Sciatic nerve (tissue), 2 donors: ENCODE measurements around the gene CPNE6. TPM values are rescaled to one million over a fixed set of nuclear protein-coding genes. Genes with fewer than 3 reads are reported as not detected.
"Not testable (repeated sequence)": the region's sequence is repeated elsewhere in the genome, so short reads cannot be mapped to it uniquely, and the experiment has no call there.

Experiments
- ATAC-seq: fragments of 200-7000 bp; cut with Tn5 transposase; one replicate; pipeline ENCODE4 v1.9.1; 2020; ENCODE audit warnings: mild to moderate bottlenecking, moderate library complexity
- DNase-seq: peaks from one replicate; pipeline ENCODE4 v3.0.0-alpha.2; 2020; ENCODE audit warnings: low spot score
- intact Hi-C: fragments of 100-400 bp; cut with DNase I; formaldehyde crosslinking; loops from one replicate; pipeline ENCODE4 v1.14.2; 2022
- total RNA-seq: library from RNA; stranded (reverse); fragmentation: NEBNext Ultra II Directional; extraction: Animal tissue kit (Norgen Biotek cat#: 25700); gene quantifications from one replicate; pipeline ENCODE4 v1.2.1, GENCODE V29; 2021
- donor health status: DM: no; HTN: no; CAD: no.
- donor health status: DM: no; HTN: no; CAD: no.

The CPNE6 gene
- total RNA-seq, 1 donor from 2014 or later, result not detected

DNA sequence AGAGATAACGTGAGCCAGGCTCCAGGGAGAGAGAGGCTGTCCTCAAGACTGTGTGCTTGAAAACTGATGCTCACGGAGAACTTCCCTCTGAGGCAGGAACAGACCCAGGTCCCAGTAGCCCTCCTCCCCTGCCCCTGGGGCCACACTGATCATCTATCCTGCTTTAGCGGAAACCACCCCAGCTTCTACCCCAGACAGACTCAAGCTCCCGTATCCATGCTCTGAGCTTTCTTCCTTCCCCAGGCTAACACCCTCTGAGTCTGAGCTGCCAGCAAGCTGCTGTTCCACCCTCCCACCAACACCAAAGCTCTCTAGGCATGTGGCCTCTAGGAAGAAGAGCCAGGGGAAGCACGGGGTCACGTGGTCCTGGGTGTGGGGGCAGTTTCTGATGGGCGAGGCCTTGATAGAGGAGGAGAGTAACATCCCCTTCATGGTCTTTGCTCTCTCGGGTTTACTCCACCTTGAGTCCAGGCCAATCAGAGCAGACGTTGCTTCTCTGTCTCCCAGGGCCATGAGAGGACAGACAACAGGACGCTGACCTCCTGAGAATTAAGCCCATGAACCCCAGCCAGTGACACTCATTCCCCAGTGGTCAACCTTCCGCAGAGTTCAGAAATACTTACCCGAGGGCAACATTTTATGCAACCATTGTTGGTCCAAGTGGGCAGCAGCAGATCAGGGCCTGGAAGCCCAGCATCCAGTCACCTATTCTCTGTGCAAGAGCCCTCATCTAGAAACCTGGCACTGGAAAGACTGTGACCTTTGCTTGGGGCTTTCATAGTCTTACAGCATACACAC lies 24.1 kb downstream of the CPNE6 start:
- intact Hi-C loops, result loop anchor here (5.0 kb wide), 1 partner anchor 38 kb away; no protein-coding TSS in a partner anchor
- no peak for DNase-seq
- ATAC-seq, result peak; percentile 19

GRCh38 chr14:24096545-24097181 lies 25.3 kb downstream of the CPNE6 start:
- no peak for DNase-seq
- intact Hi-C loops, result loop anchor here (5.0 kb wide), 1 partner anchor 39 kb away; no protein-coding TSS in a partner anchor
- ATAC-seq, result no peak

GRCh38 chr14:24098229-24098926 lies 27.0 kb downstream of the CPNE6 start:
- ATAC-seq (no peak), DNase-seq (no peak)
- intact Hi-C loops, result loop anchor here (5.0 kb wide), 1 partner anchor 41 kb away; no protein-coding TSS in a partner anchor

DNA sequence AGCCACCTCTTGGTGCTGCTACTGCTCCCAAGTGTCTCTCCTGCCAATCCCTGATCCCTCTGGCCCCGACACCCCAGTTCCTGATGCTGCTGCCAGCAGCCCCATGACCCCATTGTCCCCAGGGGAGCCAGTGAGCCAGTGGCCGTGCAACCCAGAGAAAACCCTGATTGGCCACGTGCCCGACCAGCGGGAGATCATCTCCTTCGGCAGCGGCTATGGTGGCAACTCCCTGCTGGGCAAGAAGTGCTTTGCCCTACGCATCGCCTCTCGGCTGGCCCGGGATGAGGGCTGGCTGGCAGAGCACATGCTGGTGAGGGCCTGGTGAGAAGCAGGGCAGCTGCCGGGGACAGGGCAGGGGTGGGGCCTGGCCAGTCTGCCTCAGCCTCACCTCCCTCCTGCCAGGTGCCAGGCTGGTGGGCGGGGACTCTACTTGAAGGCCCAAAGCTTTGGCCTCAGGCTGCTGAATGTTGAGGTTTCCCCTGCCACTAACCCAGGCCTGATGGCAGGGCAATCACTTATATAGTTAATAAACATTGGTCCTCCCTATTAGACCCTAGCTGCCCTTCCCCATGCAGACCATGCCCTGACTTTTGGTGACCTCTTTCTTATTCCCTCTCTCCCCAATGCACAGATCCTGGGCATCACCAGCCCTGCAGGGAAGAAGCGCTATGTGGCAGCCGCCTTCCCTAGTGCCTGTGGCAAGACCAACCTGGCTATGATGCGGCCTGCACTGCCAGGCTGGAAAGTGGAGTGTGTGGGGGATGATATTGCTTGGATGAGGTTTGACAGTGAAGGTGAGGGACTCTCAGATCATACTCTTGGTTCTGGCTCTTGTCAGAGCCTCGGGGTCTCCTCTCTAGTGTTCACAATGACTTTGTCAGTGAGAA lies 27.8 kb downstream of the CPNE6 start:
- intact Hi-C loops, result loop anchor here (5.0 kb wide), 1 partner anchor 42 kb away; no protein-coding TSS in a partner anchor
- ATAC-seq (no peak), DNase-seq (no peak)

- DNase-seq (no peak), ATAC-seq (no peak)
- intact Hi-C loops, result no loop called here
Observed at GRCh38 chr14:24100197-24100981, 29.0 kb downstream of the CPNE6 start.

GRCh38 chr14:24100982-24101494 lies 29.7 kb downstream of the CPNE6 start:
- DNase-seq, result no peak
- ATAC-seq, result no peak
- intact Hi-C loops, result no loop called here

DNA sequence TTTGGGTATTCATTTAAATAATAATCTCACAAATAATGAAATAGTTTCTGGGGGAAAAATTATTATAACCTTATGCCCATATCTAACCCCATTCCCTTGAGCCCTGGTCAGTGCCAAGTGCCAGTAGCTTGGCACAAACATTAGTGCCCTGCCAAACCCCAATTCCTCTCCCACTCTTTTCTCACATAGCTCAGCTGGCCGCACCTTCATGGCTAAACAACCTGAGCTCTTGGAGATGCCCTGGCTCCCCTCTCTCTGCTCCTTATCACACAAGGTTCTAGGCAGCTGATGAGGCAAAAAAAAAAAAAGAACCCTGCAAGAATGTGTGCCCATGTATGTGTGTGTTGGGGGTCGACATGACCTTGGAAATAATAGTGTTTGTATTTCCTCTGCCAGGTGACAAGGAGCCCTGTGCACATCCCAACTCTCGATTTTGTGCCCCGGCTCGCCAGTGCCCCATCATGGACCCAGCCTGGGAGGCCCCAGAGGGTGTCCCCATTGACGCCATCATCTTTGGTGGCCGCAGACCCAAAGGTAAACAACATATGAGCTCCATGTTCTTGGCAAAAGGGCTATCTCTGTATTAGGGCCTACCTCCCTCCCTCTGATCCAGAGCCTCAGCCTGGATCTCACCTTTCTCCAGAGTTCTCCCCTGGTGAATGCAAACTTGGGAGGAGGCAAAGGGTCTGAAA lies 31.1 kb downstream of the CPNE6 start:
- DNase-seq (no peak), ATAC-seq (no peak)
- intact Hi-C loops, result no loop called here

- ATAC-seq (no peak), DNase-seq (no peak)
- intact Hi-C loops, result no loop called here
Observed at GRCh38 chr14:24103451-24103850, 32.1 kb downstream of the CPNE6 start.

GRCh38 chr14:24105609-24106239 lies 34.4 kb downstream of the CPNE6 start:
- DNase-seq, ATAC-seq, intact Hi-C loops: not testable (repeated sequence)

- no peak for DNase-seq
- ATAC-seq, result no peak
- intact Hi-C loops, result no loop called here
Observed at GRCh38 chr14:24106672-24107271, 35.4 kb downstream of the CPNE6 start.

GRCh38 chr14:24108336-24108874 lies 37.0 kb downstream of the CPNE6 start:
- intact Hi-C loops, result no loop called here
- no peak for ATAC-seq
- DNase-seq, result no peak

DNA sequence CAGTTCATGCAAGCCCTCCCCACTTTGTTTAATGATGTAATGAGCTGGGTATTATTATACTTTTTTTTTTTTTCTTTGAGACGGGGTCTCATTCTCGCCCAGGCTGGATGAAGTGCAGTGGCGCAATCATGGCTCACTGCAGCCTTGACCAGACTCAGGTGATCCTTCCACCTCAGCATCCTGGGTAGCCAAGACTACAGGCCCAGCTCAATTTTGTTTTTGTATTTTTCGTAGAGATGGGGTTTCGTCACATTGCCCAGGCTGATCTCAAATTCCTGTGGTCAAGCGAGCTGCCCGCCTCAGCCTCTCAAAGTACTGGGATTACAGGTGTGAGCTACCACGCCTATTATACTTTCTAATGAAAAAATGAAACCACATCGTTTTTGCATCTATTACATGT lies 38.7 kb downstream of the CPNE6 start:
- ATAC-seq (no peak), DNase-seq (no peak)
- intact Hi-C loops, result no loop called here

- ATAC-seq (no peak), DNase-seq (no peak)
- intact Hi-C loops, result no loop called here
Observed at GRCh38 chr14:24110523-24110922, 39.2 kb downstream of the CPNE6 start.

DNA sequence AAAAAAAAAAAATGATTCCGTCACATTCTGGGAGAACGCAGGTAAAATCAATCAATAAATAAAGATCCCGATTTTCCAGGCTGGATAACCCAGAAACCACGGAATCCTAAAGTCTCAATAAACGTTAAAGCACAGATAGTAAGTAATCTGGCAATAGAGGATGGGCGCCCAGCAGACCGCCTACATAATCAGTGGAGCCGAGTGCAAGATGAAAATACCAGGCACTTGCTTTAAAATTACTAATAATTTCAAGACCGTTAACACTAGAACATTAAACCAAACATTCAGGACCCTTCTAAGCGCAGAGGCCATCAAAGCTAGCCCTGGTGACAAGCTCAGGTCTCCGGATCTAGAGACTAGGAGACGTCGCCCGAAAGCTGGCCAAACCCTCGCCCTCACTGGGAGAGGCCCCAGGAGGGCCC lies 42.0 kb downstream of the CPNE6 start:
- ATAC-seq (no peak), DNase-seq (no peak)
- intact Hi-C loops, result no loop called here

- intact Hi-C loops, result no loop called here
- DNase-seq, result peak; percentile 89
- peak; percentile 59 for ATAC-seq
Observed at GRCh38 chr14:24113801-24114531, 42.6 kb downstream of the CPNE6 start.
